Measurements from ENCODE around the gene SERGEF.

SERGEF gene

GRCh38 chr11:17796154-17796553, 216.7 kb downstream of the SERGEF start:
- no peak for TF ChIP-seq CTCF (IDR thresholded peaks at IDR 0.05; ENCODE audit: poor library complexity, severe bottlenecking)
- H3K4me3 ChIP-seq (ENCODE audit: severe bottlenecking): no peak overlapping the region

GRCh38 chr11:17794981-17795380, 217.9 kb downstream of the SERGEF start:
- no peak overlapping the region for H3K27ac ChIP-seq (ENCODE audit: poor library complexity, severe bottlenecking)
- H3K4me3 ChIP-seq (ENCODE audit: severe bottlenecking): no peak overlapping the region
- H3K9me3 ChIP-seq (ENCODE audit: severe bottlenecking): no peaks in the 10 kb centered on the region
- H3K36me3 ChIP-seq (ENCODE audit: low read depth): no peaks in the 10 kb centered on the region
- no peak for TF ChIP-seq CTCF (IDR thresholded peaks at IDR 0.05; ENCODE audit: poor library complexity, severe bottlenecking)
- no peaks in the 10 kb centered on the region for H3K27me3 ChIP-seq (ENCODE audit: insufficient read depth, poor library complexity, severe bottlenecking)
- ATAC-seq (ENCODE audit: low read depth) (no peak), DNase-seq (ENCODE audit: low spot score) (no peak)
- peaks cover 18% of the 10 kb centered on the region for H3K4me1 ChIP-seq (ENCODE audit: insufficient read depth, poor library complexity, severe bottlenecking)

More at GRCh38 chr11:17796154-17796553, 216.7 kb downstream of the SERGEF start:
- no peaks in the 10 kb centered on the region for H3K27me3 ChIP-seq (ENCODE audit: insufficient read depth, poor library complexity, severe bottlenecking)
- DNase-seq (ENCODE audit: low spot score) (no peak), ATAC-seq (ENCODE audit: low read depth) (no peak)
- H3K9me3 ChIP-seq (ENCODE audit: severe bottlenecking): no peaks in the 10 kb centered on the region
- H3K27ac ChIP-seq (ENCODE audit: poor library complexity, severe bottlenecking): no peak overlapping the region
- no peaks in the 10 kb centered on the region for H3K36me3 ChIP-seq (ENCODE audit: low read depth)
- peaks cover 9% of the 10 kb centered on the region for H3K4me1 ChIP-seq (ENCODE audit: insufficient read depth, poor library complexity, severe bottlenecking)

GRCh38 chr11:17793642-17794170, 219.1 kb downstream of the SERGEF start:
- ATAC-seq (ENCODE audit: low read depth) (no peak), DNase-seq (ENCODE audit: low spot score) (no peak)
- H3K9me3 ChIP-seq (ENCODE audit: severe bottlenecking): no peaks in the 10 kb centered on the region
- peaks cover 17% of the 10 kb centered on the region for H3K4me1 ChIP-seq (ENCODE audit: insufficient read depth, poor library complexity, severe bottlenecking)
- no peak overlapping the region for H3K27ac ChIP-seq (ENCODE audit: poor library complexity, severe bottlenecking)
- H3K4me3 ChIP-seq (ENCODE audit: severe bottlenecking): no peak overlapping the region
- no peaks in the 10 kb centered on the region for H3K27me3 ChIP-seq (ENCODE audit: insufficient read depth, poor library complexity, severe bottlenecking)
- H3K36me3 ChIP-seq (ENCODE audit: low read depth): no peaks in the 10 kb centered on the region
- no peak for TF ChIP-seq CTCF (IDR thresholded peaks at IDR 0.05; ENCODE audit: poor library complexity, severe bottlenecking)

GRCh38 chr11:17792161-17792560, 220.7 kb downstream of the SERGEF start:
- H3K9me3 ChIP-seq (ENCODE audit: severe bottlenecking): no peaks in the 10 kb centered on the region
- H3K27ac ChIP-seq (ENCODE audit: poor library complexity, severe bottlenecking): no peak overlapping the region
- H3K27me3 ChIP-seq (ENCODE audit: insufficient read depth, poor library complexity, severe bottlenecking): no peaks in the 10 kb centered on the region
- ATAC-seq (ENCODE audit: low read depth) (no peak), DNase-seq (ENCODE audit: low spot score) (no peak)
- H3K36me3 ChIP-seq (ENCODE audit: low read depth): no peaks in the 10 kb centered on the region
- TF ChIP-seq CTCF (IDR thresholded peaks at IDR 0.05; ENCODE audit: poor library complexity, severe bottlenecking): no peak
- no peak overlapping the region for H3K4me3 ChIP-seq (ENCODE audit: severe bottlenecking)
- peaks cover 14% of the 10 kb centered on the region for H3K4me1 ChIP-seq (ENCODE audit: insufficient read depth, poor library complexity, severe bottlenecking)

- Histone ChIP-seq H3K36me3 (ENCODE audit: low read depth) (no peaks in the 10 kb centered on the region), H3K27me3 (ENCODE audit: insufficient read depth, poor library complexity, severe bottlenecking) (no peaks in the 10 kb centered on the region), H3K4me1 (ENCODE audit: insufficient read depth, poor library complexity, severe bottlenecking) (peaks cover 21% of the 10 kb centered on the region), H3K4me3 (ENCODE audit: severe bottlenecking) (no peak overlapping the region), H3K27ac (ENCODE audit: poor library complexity, severe bottlenecking) (no peak overlapping the region), H3K9me3 (ENCODE audit: severe bottlenecking) (no peaks in the 10 kb centered on the region)
- no peak for TF ChIP-seq CTCF (IDR thresholded peaks at IDR 0.05; ENCODE audit: poor library complexity, severe bottlenecking)
- ATAC-seq (ENCODE audit: low read depth): no peak
- DNase-seq (ENCODE audit: low spot score): no peak
These were observed 221.7 kb downstream of the SERGEF start for GRCh38 chr11:17791144-17791543.
